ENCODE measurements around the gene DBH. TPM values are rescaled to one million over a fixed set of nuclear protein-coding genes. Genes with fewer than 3 reads are reported as not detected.
"Not testable (repeated sequence)": the region's sequence is repeated elsewhere in the genome, so short reads cannot be mapped to it uniquely, and the experiment has no call there.

DBH gene
- total RNA-seq, 1 experiment from 2014 or later, result not detected

- in situ Hi-C loops (cut with HindIII; ENCODE audit: low pct_unique_long_range_greater_than_20kb, low sequenced_read_pairs), result no loop called here
- DNase-seq (ENCODE audit: low read depth), result no peak
Measured at GRCh38 chr9:133673258-133673655, 37.1 kb downstream of the DBH start.

GRCh38 chr9:133674091-133674490, 37.9 kb downstream of the DBH start:
- in situ Hi-C loops (cut with HindIII; ENCODE audit: low pct_unique_long_range_greater_than_20kb, low sequenced_read_pairs), result no loop called here
- DNase-seq (ENCODE audit: low read depth), result no peak

GRCh38 chr9:133675796-133676195, 39.6 kb downstream of the DBH start:
- DNase-seq (ENCODE audit: low read depth); in situ Hi-C loops (cut with HindIII; ENCODE audit: low pct_unique_long_range_greater_than_20kb, low sequenced_read_pairs): not testable (repeated sequence)

- in situ Hi-C loops (cut with HindIII; ENCODE audit: low pct_unique_long_range_greater_than_20kb, low sequenced_read_pairs), result no loop called here
- no peak for DNase-seq (ENCODE audit: low read depth)
Measured at GRCh38 chr9:133676450-133676849, 40.3 kb downstream of the DBH start.

- in situ Hi-C loops (cut with HindIII; ENCODE audit: low pct_unique_long_range_greater_than_20kb, low sequenced_read_pairs), result no loop called here
- DNase-seq (ENCODE audit: low read depth), result no peak
Measured at GRCh38 chr9:133677126-133678010, 41.2 kb downstream of the DBH start.

- no peak for DNase-seq (ENCODE audit: low read depth)
- in situ Hi-C loops (cut with HindIII; ENCODE audit: low pct_unique_long_range_greater_than_20kb, low sequenced_read_pairs), result no loop called here
Measured at GRCh38 chr9:133679056-133679455, 42.9 kb downstream of the DBH start.

- in situ Hi-C loops (cut with HindIII; ENCODE audit: low pct_unique_long_range_greater_than_20kb, low sequenced_read_pairs), result no loop called here
Measured at GRCh38 chr9:133679466-133680061, 43.4 kb downstream of the DBH start.

GRCh38 chr9:133680250-133680975, 44.2 kb downstream of the DBH start:
- no peak for DNase-seq (ENCODE audit: low read depth)
- in situ Hi-C loops (cut with HindIII; ENCODE audit: low pct_unique_long_range_greater_than_20kb, low sequenced_read_pairs), result no loop called here

More at GRCh38 chr9:133679466-133680061, 43.4 kb downstream of the DBH start:
- DNase-seq (ENCODE audit: low read depth), result no peak

- no peak for DNase-seq (ENCODE audit: low read depth)
- in situ Hi-C loops (cut with HindIII; ENCODE audit: low pct_unique_long_range_greater_than_20kb, low sequenced_read_pairs), result no loop called here
Measured at GRCh38 chr9:133680976-133681657, 45.0 kb downstream of the DBH start.

GRCh38 chr9:133681658-133682306, 45.6 kb downstream of the DBH start:
- in situ Hi-C loops (cut with HindIII; ENCODE audit: low pct_unique_long_range_greater_than_20kb, low sequenced_read_pairs), result no loop called here
- DNase-seq (ENCODE audit: low read depth), result no peak

- DNase-seq (ENCODE audit: low read depth), result no peak
- in situ Hi-C loops (cut with HindIII; ENCODE audit: low pct_unique_long_range_greater_than_20kb, low sequenced_read_pairs), result no loop called here
Measured at GRCh38 chr9:133682818-133683585, 46.8 kb downstream of the DBH start.

- in situ Hi-C loops (cut with HindIII; ENCODE audit: low pct_unique_long_range_greater_than_20kb, low sequenced_read_pairs), result no loop called here
- no peak for DNase-seq (ENCODE audit: low read depth)
Measured at GRCh38 chr9:133683586-133684120, 47.5 kb downstream of the DBH start.

GRCh38 chr9:133684121-133684935, 48.2 kb downstream of the DBH start:
- DNase-seq (ENCODE audit: low read depth), result no peak
- in situ Hi-C loops (cut with HindIII; ENCODE audit: low pct_unique_long_range_greater_than_20kb, low sequenced_read_pairs), result no loop called here

- no peak for DNase-seq (ENCODE audit: low read depth)
- in situ Hi-C loops (cut with HindIII; ENCODE audit: low pct_unique_long_range_greater_than_20kb, low sequenced_read_pairs), result no loop called here
Measured at GRCh38 chr9:133684936-133685361, 48.8 kb downstream of the DBH start.

GRCh38 chr9:133685653-133686609, 49.8 kb downstream of the DBH start:
- DNase-seq (ENCODE audit: low read depth), result no peak
- in situ Hi-C loops (cut with HindIII; ENCODE audit: low pct_unique_long_range_greater_than_20kb, low sequenced_read_pairs), result no loop called here

Data from Caki2 (cell line).